HCT116 (cell line): Measurements from ENCODE around the gene MUC4. TPM values are rescaled to one million over a fixed set of nuclear protein-coding genes. Genes with fewer than 3 reads are reported as not detected.

ENCODE experiments used
- ATAC-seq: fragments of 200-7000 bp; cut with Tn5 transposase; 2 replicates; pipeline ENCODE4 v1.9.1; 2020; ENCODE audit warnings: mild to moderate bottlenecking, moderate library complexity
- BruUV-seq: library from RNA; stranded (reverse); fragments of 400-500 nt; replicated peaks from 2 replicates; lab custom pipeline; 2021; lab: Mats Ljungman, UMichigan
- CTCF ChIA-PET: fragments of 300-600 bp; sonication (Branson Sonifier 250); formaldehyde crosslinking; loops from one replicate; lab custom pipeline; 2021; ENCODE audit warnings: antibody characterized with exemption; lab: Charles Lee
- POLR2A ChIA-PET: fragments of 300-600, 350-600 bp; sonication (Branson Sonifier 250); formaldehyde crosslinking; loops from one replicate; lab custom pipeline; 2021; ENCODE audit warnings: antibody characterized with exemption; lab: Charles Lee
- RAD21 ChIA-PET, 2 experiments: fragments of 300-600 bp; sonication (Branson Sonifier 250); formaldehyde crosslinking; loops; one replicate each; lab custom pipeline; 2023; ENCODE audit warnings: low total read pairs in 2 of 2; ENCODE audit not compliant: uncharacterized antibody in 2 of 2, unreplicated experiment in 2 of 2, low non-redundant PET in 1 of 2; lab: Charles Lee
- DNase-seq: peaks from one replicate; pipeline ENCODE4 v3.0.0-alpha.2; 2010; ENCODE audit warnings: low read depth, low spot score
- H2AFZ ChIP-seq: fragments of 200-600 bp; shearing (Covaris generic), sonication (generic); 2 replicates; pipeline ENCODE4 v1.6.1; 2017; ENCODE audit warnings: low read depth, mixed run types, mixed read lengths, antibody characterized with exemption, low read length; ENCODE audit not compliant: poor library complexity, severe bottlenecking
- H3K27ac ChIP-seq: 2 replicates; pipeline ENCODE4 v1.5.1; 2012; ENCODE audit warnings: low read depth, low read length
- H3K27me3 ChIP-seq: fragments of 200-600 bp; sonication (generic); 2 replicates; pipeline ENCODE4 v1.6.1; 2016; ENCODE audit warnings: mixed run types, low read length, mixed read lengths; ENCODE audit not compliant: insufficient read depth
- H3K36me3 ChIP-seq, 2 experiments: fragments of 200-500 bp in 1 of 2; fragments of 200-600 bp in 1 of 2; sonication (Bioruptor generic) in 1 of 2; sonication (generic) in 1 of 2; 2 replicates each; pipeline versions ENCODE4 v1.5.1 to v1.6.1; 2014 to 2016; ENCODE audit warnings: low read length in 2 of 2, inconsistent platforms in 1 of 2, mixed read lengths in 1 of 2, mixed run types in 1 of 2; ENCODE audit not compliant: insufficient read depth in 2 of 2, control insufficient read depth in 1 of 2
- H3K4me1 ChIP-seq, 2 experiments: fragments of 200-600 bp in 1 of 2; sonication (generic) in 1 of 2; 2 replicates each; pipeline versions ENCODE4 v1.5.1 to v1.6.1; 2012 to 2017; ENCODE audit warnings: low read length in 2 of 2, inconsistent platforms in 1 of 2, mild to moderate bottlenecking in 1 of 2, mixed read lengths in 1 of 2, mixed run types in 1 of 2, moderate library complexity in 1 of 2; ENCODE audit not compliant: insufficient read depth in 2 of 2, control insufficient read depth in 1 of 2
- H3K4me2 ChIP-seq: fragments of 200-600 bp; sonication (generic); 2 replicates; pipeline ENCODE4 v1.6.1; 2017; ENCODE audit warnings: mixed run types, low read length, mixed read lengths
- H3K4me3 ChIP-seq, 2 experiments: fragments of 200-600 bp in 1 of 2; sonication (generic) in 1 of 2; replicated peaks in 1 of 2; 2 replicates each; pipeline ENCODE4 v1.5.1; 2011 to 2016; ENCODE audit warnings: low read length in 2 of 2, control low read depth in 1 of 2, low read depth in 1 of 2, mild to moderate bottlenecking in 1 of 2, mixed read lengths in 1 of 2, mixed run types in 1 of 2
- H3K79me2 ChIP-seq: fragments of 200-600 bp; sonication (generic); 2 replicates; pipeline ENCODE4 v1.6.1; 2017; ENCODE audit warnings: mild to moderate bottlenecking, mixed run types, low read length, moderate library complexity, mixed read lengths; ENCODE audit not compliant: insufficient read depth
- H3K9ac ChIP-seq: fragments of 200-600 bp; sonication (generic); 2 replicates; pipeline ENCODE4 v1.6.1; 2016; ENCODE audit warnings: low read length, mixed read lengths
- H3K9me2 ChIP-seq: fragments of 200-600 bp; sonication (generic), shearing (Covaris generic); 2 replicates; pipeline ENCODE4 v1.6.1; 2017; ENCODE audit warnings: mixed run types, mild to moderate bottlenecking, moderate library complexity; ENCODE audit not compliant: insufficient read depth
- H3K9me3 ChIP-seq, 2 experiments: fragments of 200-500 bp in 1 of 2; fragments of 200-600 bp in 1 of 2; sonication (Bioruptor generic) in 1 of 2; sonication (generic) in 1 of 2; 2 replicates each; pipeline ENCODE4 v1.6.1; 2014 to 2017; ENCODE audit warnings: low read length in 2 of 2, mixed read lengths in 2 of 2, inconsistent platforms in 1 of 2, low read depth in 1 of 2, mild to moderate bottlenecking in 1 of 2, mixed run types in 1 of 2, moderate library complexity in 1 of 2; ENCODE audit not compliant: control insufficient read depth in 1 of 2, insufficient read depth in 1 of 2
- H4K20me1 ChIP-seq: fragments of 200-600 bp; sonication (generic), shearing (Covaris generic); 2 replicates; pipeline ENCODE4 v1.6.1; 2017; ENCODE audit warnings: mixed run types, mild to moderate bottlenecking, moderate library complexity; ENCODE audit not compliant: insufficient read depth
- CEBPB ChIP-seq: IDR thresholded peaks from 2 replicates; pipeline ENCODE4 v1.6.1; 2012; ENCODE audit warnings: low read depth
- ELF1 ChIP-seq: IDR thresholded peaks from 2 replicates; pipeline ENCODE4 v1.6.1; 2012; ENCODE audit warnings: low read depth, borderline replicate concordance
- EZH2 ChIP-seq: fragments of 200-600 bp; sonication (generic); IDR thresholded peaks from 2 replicates; pipeline ENCODE4 v1.6.1; 2017; ENCODE audit warnings: antibody characterized with exemption, mixed run types
- FOSL1 ChIP-seq: IDR thresholded peaks from 2 replicates; pipeline ENCODE4 v1.6.1; 2012; ENCODE audit warnings: low read depth
- JUND ChIP-seq: IDR thresholded peaks from 2 replicates; pipeline ENCODE4 v1.6.1; 2012
- POLR2A ChIP-seq: IDR thresholded peaks from 2 replicates; pipeline ENCODE4 v1.7.0; 2011; ENCODE audit warnings: borderline replicate concordance; ENCODE audit not compliant: insufficient read depth, insufficient read length; ENCODE audit errors: extremely low read depth
- POLR2AphosphoS5 ChIP-seq: IDR thresholded peaks from 2 replicates; pipeline ENCODE4 v1.6.1; 2011; ENCODE audit warnings: mild to moderate bottlenecking, low read depth, low read length, moderate library complexity
- RAD21 ChIP-seq: IDR thresholded peaks from 2 replicates; pipeline ENCODE4 v1.6.1; 2012; ENCODE audit warnings: low read depth, mild to moderate bottlenecking
- SIN3A ChIP-seq: IDR thresholded peaks from 2 replicates; pipeline ENCODE4 v1.6.1; 2012; ENCODE audit warnings: low read depth
- SP1 ChIP-seq: IDR thresholded peaks from 2 replicates; pipeline ENCODE4 v1.6.1; 2012; ENCODE audit warnings: low read depth
- SRF ChIP-seq: IDR thresholded peaks from 2 replicates; pipeline ENCODE4 v1.6.1; 2012; ENCODE audit warnings: low read depth
- TCF7L2 ChIP-seq: IDR thresholded peaks from 2 replicates; pipeline ENCODE4 v1.7.0; 2011; ENCODE audit warnings: borderline replicate concordance, inconsistent platforms; ENCODE audit not compliant: insufficient read depth, insufficient read length; ENCODE audit errors: extremely low read depth
- ZFX ChIP-seq: fragments of 450-650 bp; IDR thresholded peaks from 2 replicates; pipeline ENCODE4 v1.6.1; 2017
- intact Hi-C: fragments of 100-400 bp; cut with micrococcal nuclease; formaldehyde crosslinking; loops from 2 replicates; pipeline ENCODE4 v1.10.0; 2022
- total RNA-seq: library from RNA; stranded (reverse); gene quantifications from one replicate; pipeline ENCODE4 v1.2.1, GENCODE V29; 2021; ENCODE audit not compliant: unreplicated experiment
- TF ChIP-seq, protein P1 (sequence below): IDR thresholded peaks from 2 replicates; pipeline ENCODE4 v1.6.1; 2012
- TF ChIP-seq, protein P2 (sequence below), 3 experiments: fragments of 200-600 bp in 1 of 3; sonication (generic) in 1 of 3; IDR thresholded peaks in 2 of 3; conservative IDR thresholded peaks in 1 of 3; 2 replicates each; pipeline ENCODE4 v1.5.1; 2012 to 2017; ENCODE audit warnings: low read depth in 2 of 3, low read length in 2 of 3, antibody characterized with exemption in 1 of 3, borderline replicate concordance in 1 of 3, control low read depth in 1 of 3, mild to moderate bottlenecking in 1 of 3, mixed read lengths in 1 of 3, mixed run types in 1 of 3, moderate library complexity in 1 of 3; ENCODE audit not compliant: insufficient read depth in 1 of 3
- TF ChIP-seq, protein P3 (sequence below): IDR thresholded peaks from 2 replicates; pipeline ENCODE4 v1.6.1; 2012

The MUC4 gene
- total RNA-seq, 1 experiment from 2014 or later = 0.64 TPM

- no peaks in the 10 kb centered on the region for H3K9me2 ChIP-seq
- H3K27me3 ChIP-seq = no peaks in the 10 kb centered on the region
- TF ChIP-seq SIN3A (no peak), FOSL1 (no peak), CEBPB (no peak), ELF1 (no peak)
- TF ChIP-seq, protein P1, sequence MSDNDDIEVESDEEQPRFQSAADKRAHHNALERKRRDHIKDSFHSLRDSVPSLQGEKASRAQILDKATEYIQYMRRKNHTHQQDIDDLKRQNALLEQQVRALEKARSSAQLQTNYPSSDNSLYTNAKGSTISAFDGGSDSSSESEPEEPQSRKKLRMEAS = no peak
- intact Hi-C loops = no loop called here
- H3K4me2 ChIP-seq = no peak overlapping the region
- no peak overlapping the region for H2AFZ ChIP-seq
- no peak overlapping the region for H3K9ac ChIP-seq
- no peak overlapping the region for H3K27ac ChIP-seq
- H3K36me3 ChIP-seq = no peaks in the 10 kb centered on the region
- peaks cover 2 to 8% of the 10 kb centered on the region in 2 experiments; a peak in 2 of 4 replicates for H3K4me1 ChIP-seq
- H4K20me1 ChIP-seq = no peaks in the 10 kb centered on the region
- BruUV-seq = no TSS peak
- DNase-seq = no peak
- ChIA-PET CTCF (no interaction called here), POLR2A (no interaction called here), RAD21 (no interaction called here)
- H3K79me2 ChIP-seq = no peaks in the 10 kb centered on the region
- no peak overlapping the region for H3K4me3 ChIP-seq
- no peak for ATAC-seq
- H3K9me3 ChIP-seq = no peaks in the 10 kb centered on the region
Observed at GRCh38 chr3:195754906-195755305, 56.8 kb downstream of the MUC4 start.

DNA sequence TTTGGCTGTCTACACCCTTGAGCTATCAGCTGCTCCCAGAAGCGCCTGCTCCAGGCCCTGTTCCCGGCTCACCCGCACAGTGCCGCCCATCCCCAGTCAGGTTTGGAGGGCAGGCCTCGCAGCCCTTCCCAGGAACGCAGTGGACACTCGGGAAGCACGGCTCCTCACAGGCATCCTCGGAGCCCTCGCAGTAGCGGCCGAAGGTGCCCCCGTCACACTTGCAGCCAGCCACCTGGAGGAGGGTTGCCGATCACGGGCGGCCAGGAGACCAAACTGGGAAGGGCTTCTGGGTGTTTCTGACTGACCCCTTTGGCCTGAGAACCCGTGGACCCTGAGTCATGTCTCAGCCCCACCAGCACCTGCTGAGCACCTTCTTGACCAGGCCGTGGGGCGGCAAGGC is 57.6 kb downstream of the MUC4 start:
- Histone ChIP-seq H3K27me3 (no peaks in the 10 kb centered on the region), H2AFZ (no peak overlapping the region), H3K9me2 (no peaks in the 10 kb centered on the region), H4K20me1 (no peaks in the 10 kb centered on the region), H3K36me3 (no peaks in the 10 kb centered on the region), H3K9me3 (no peaks in the 10 kb centered on the region), H3K9ac (no peak overlapping the region), H3K4me1 (peaks cover 2 to 8% of the 10 kb centered on the region in 2 experiments; a peak in 2 of 4 replicates), H3K79me2 (no peaks in the 10 kb centered on the region), H3K4me2 (no peak overlapping the region), H3K4me3 (no peak overlapping the region), H3K27ac (no peak overlapping the region)
- CTCF ChIA-PET = no interaction called here
- ATAC-seq (no peak), DNase-seq (no peak)
- BruUV-seq = no TSS peak
- intact Hi-C loops = no loop called here
- POLR2A ChIA-PET = no interaction called here
- RAD21 ChIA-PET = no interaction called here
- no peak for TF ChIP-seq RAD21
- no peak for TF ChIP-seq SRF
- no peak for TF ChIP-seq POLR2A
- TF ChIP-seq SP1 = no peak
- no peak for TF ChIP-seq POLR2AphosphoS5
- TF ChIP-seq JUND = no peak
- no peak for TF ChIP-seq EZH2
- no peak for TF ChIP-seq FOSL1
- TF ChIP-seq ZFX = no peak
- TF ChIP-seq, protein P1 = no peak
- no peak for TF ChIP-seq TCF7L2
- TF ChIP-seq, protein P2, sequence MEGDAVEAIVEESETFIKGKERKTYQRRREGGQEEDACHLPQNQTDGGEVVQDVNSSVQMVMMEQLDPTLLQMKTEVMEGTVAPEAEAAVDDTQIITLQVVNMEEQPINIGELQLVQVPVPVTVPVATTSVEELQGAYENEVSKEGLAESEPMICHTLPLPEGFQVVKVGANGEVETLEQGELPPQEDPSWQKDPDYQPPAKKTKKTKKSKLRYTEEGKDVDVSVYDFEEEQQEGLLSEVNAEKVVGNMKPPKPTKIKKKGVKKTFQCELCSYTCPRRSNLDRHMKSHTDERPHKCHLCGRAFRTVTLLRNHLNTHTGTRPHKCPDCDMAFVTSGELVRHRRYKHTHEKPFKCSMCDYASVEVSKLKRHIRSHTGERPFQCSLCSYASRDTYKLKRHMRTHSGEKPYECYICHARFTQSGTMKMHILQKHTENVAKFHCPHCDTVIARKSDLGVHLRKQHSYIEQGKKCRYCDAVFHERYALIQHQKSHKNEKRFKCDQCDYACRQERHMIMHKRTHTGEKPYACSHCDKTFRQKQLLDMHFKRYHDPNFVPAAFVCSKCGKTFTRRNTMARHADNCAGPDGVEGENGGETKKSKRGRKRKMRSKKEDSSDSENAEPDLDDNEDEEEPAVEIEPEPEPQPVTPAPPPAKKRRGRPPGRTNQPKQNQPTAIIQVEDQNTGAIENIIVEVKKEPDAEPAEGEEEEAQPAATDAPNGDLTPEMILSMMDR (IDR thresholded peaks at IDR 0.05 in 2 of 3, conservative IDR thresholded peaks at IDR 0.05 in 1 of 3; ENCODE audit: borderline replicate concordance in 1 of 3, insufficient read depth in 1 of 3, low read depth in 2 of 3, low read length in 2 of 3) = no peak
- TF ChIP-seq, protein P3, sequence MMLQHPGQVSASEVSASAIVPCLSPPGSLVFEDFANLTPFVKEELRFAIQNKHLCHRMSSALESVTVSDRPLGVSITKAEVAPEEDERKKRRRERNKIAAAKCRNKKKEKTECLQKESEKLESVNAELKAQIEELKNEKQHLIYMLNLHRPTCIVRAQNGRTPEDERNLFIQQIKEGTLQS = no peak
